A673 (cell line): ENCODE measurements around the gene GTPBP1.

ENCODE experiments used
- EZH2 ChIP-seq: fragments of 200-600 bp; sonication (generic); IDR thresholded peaks from 2 replicates; pipeline ENCODE4 v1.6.1; 2017; ENCODE audit warnings: borderline replicate concordance, low read depth, mild to moderate bottlenecking, mixed read lengths, antibody characterized with exemption, low read length; ENCODE audit not compliant: poor library complexity, severe bottlenecking
- TF ChIP-seq, protein P1 (sequence below): fragments of 300-800, 200-600 bp; sonication (generic); conservative IDR thresholded peaks from 2 replicates; pipeline ENCODE4 v1.5.1; 2017; ENCODE audit warnings: low read depth, mild to moderate bottlenecking, antibody characterized with exemption, low read length, moderate library complexity, mixed read lengths

DNA sequence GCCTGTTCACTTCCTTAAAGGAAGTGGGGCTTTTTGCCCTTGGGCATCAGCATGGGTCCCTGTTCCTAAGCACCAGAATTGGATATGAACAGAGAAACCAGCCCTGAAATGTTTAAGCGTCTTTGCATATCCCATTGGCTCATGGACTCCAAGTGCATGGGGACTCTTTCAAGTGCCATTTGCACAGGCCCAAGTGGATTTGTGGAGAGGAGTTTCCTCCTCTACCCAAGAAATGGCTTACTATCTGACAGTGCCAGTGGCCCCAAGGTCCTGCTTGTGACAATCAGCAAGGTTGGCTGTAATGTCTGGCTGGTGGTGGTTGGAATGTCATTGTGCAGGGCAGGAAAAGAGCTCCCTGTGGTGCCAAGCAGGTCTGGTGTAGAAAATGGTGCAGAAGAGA is 20.0 kb upstream of the GTPBP1 start:
- TF ChIP-seq, protein P1, sequence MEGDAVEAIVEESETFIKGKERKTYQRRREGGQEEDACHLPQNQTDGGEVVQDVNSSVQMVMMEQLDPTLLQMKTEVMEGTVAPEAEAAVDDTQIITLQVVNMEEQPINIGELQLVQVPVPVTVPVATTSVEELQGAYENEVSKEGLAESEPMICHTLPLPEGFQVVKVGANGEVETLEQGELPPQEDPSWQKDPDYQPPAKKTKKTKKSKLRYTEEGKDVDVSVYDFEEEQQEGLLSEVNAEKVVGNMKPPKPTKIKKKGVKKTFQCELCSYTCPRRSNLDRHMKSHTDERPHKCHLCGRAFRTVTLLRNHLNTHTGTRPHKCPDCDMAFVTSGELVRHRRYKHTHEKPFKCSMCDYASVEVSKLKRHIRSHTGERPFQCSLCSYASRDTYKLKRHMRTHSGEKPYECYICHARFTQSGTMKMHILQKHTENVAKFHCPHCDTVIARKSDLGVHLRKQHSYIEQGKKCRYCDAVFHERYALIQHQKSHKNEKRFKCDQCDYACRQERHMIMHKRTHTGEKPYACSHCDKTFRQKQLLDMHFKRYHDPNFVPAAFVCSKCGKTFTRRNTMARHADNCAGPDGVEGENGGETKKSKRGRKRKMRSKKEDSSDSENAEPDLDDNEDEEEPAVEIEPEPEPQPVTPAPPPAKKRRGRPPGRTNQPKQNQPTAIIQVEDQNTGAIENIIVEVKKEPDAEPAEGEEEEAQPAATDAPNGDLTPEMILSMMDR: no peak
- TF ChIP-seq EZH2: no peak
